Activated T-cell treated with anti-CD3 and anti-CD28 coated beads, Interleukin-2, amount 50 U/mL, for 4 hours (primary cell): ENCODE data around the gene MAN1B1. TPM values are rescaled to one million over a fixed set of nuclear protein-coding genes. Genes with fewer than 3 reads are reported as not detected.

Source experiments
- ATAC-seq, 2 donors: fragments of 200-7000 bp; cut with Tn5 transposase; one replicate each; pipeline ENCODE4 v1.10.0; 2021
- DNase-seq: peaks from one replicate; pipeline ENCODE4 v3.0.0-alpha.2; 2020
- H3K27me3 Mint-ChIP-seq: one replicate; pipeline ENCODE4 v1.8.0; 2021; ENCODE audit warnings: low read depth, mixed read lengths
- H3K36me3 Mint-ChIP-seq: one replicate; pipeline ENCODE4 v1.8.0; 2022; ENCODE audit warnings: mixed read lengths; ENCODE audit not compliant: insufficient read depth
- H3K4me1 Mint-ChIP-seq: one replicate; pipeline ENCODE4 v1.8.0; 2021; ENCODE audit warnings: low read depth, mixed read lengths
- H3K4me3 Mint-ChIP-seq: one replicate; pipeline ENCODE4 v1.8.0; 2021; ENCODE audit warnings: mild to moderate bottlenecking, moderate library complexity, mixed read lengths
- H3K9me3 Mint-ChIP-seq: one replicate; pipeline ENCODE4 v1.8.0; 2021; ENCODE audit warnings: mixed read lengths
- total RNA-seq, 3 donors: library from RNA; stranded (reverse); gene quantifications; one replicate each; pipeline ENCODE4 v1.2.1, GENCODE V29; 2021

Gene MAN1B1
- 10 to 100 TPM; 30.7 to 34.0 (median 33.5) TPM for total RNA-seq

- H3K4me1 Mint-ChIP-seq = peaks cover 37% of the 10 kb centered on the region
- H3K36me3 Mint-ChIP-seq = peaks cover 12% of the 10 kb centered on the region
- ATAC-seq (peak; percentile 84 to 89), DNase-seq (peak; percentile 100)
- H3K9me3 Mint-ChIP-seq = no peaks in the 10 kb centered on the region
- no peaks in the 10 kb centered on the region for H3K27me3 Mint-ChIP-seq
- peak within 1 kb of the TSS; percentile 87 for H3K4me3 Mint-ChIP-seq
Observed at GRCh38 chr9:137086531-137087408, at the start of gene MAN1B1. Gene MAN1B1 (plus strand): TSS chr9:137086985. CDS start chr9:137087000, 15 bp downstream.

- Mint-ChIP-seq H3K4me1 (peaks cover 25% of the 10 kb centered on the region), H3K27me3 (no peaks in the 10 kb centered on the region), H3K4me3 (no peak overlapping the region), H3K9me3 (no peaks in the 10 kb centered on the region), H3K36me3 (no peaks in the 10 kb centered on the region)
- no peak for ATAC-seq
- no peak for DNase-seq
Observed at GRCh38 chr9:137037035-137037434, 49.8 kb upstream of the MAN1B1 start.

- peaks cover 21% of the 10 kb centered on the region for H3K4me1 Mint-ChIP-seq
- no peak overlapping the region for H3K4me3 Mint-ChIP-seq
Observed at GRCh38 chr9:137037483-137037882, 49.3 kb upstream of the MAN1B1 start.

GRCh38 chr9:137038916-137039315 is 47.9 kb upstream of the MAN1B1 start:
- Mint-ChIP-seq H3K9me3 (no peaks in the 10 kb centered on the region), H3K36me3 (no peaks in the 10 kb centered on the region), H3K4me3 (no peak overlapping the region), H3K27me3 (peaks cover 9% of the 10 kb centered on the region), H3K4me1 (peaks cover 14% of the 10 kb centered on the region)
- no peak for DNase-seq
- ATAC-seq = no peak

More at GRCh38 chr9:137037483-137037882, 49.3 kb upstream of the MAN1B1 start:
- Mint-ChIP-seq H3K27me3 (no peaks in the 10 kb centered on the region), H3K36me3 (no peaks in the 10 kb centered on the region), H3K9me3 (no peaks in the 10 kb centered on the region)
- ATAC-seq (no peak), DNase-seq (no peak)

GRCh38 chr9:137039611-137040366 is 47.0 kb upstream of the MAN1B1 start:
- DNase-seq (no peak), ATAC-seq (no peak)
- Mint-ChIP-seq H3K9me3 (no peaks in the 10 kb centered on the region), H3K36me3 (no peaks in the 10 kb centered on the region), H3K4me1 (peaks cover 13% of the 10 kb centered on the region), H3K4me3 (no peak overlapping the region), H3K27me3 (peaks cover 15% of the 10 kb centered on the region)

- DNase-seq = no peak
- Mint-ChIP-seq H3K36me3 (no peaks in the 10 kb centered on the region), H3K9me3 (no peaks in the 10 kb centered on the region), H3K4me3 (no peak overlapping the region), H3K27me3 (peaks cover 19% of the 10 kb centered on the region), H3K4me1 (peaks cover 12% of the 10 kb centered on the region)
- ATAC-seq = no peak
Observed at GRCh38 chr9:137040568-137040967, 46.2 kb upstream of the MAN1B1 start.

- DNase-seq (no peak), ATAC-seq (no peak)
- H3K36me3 Mint-ChIP-seq = no peaks in the 10 kb centered on the region
- H3K27me3 Mint-ChIP-seq = peaks cover 19% of the 10 kb centered on the region
- peaks cover 12% of the 10 kb centered on the region for H3K4me1 Mint-ChIP-seq
- H3K9me3 Mint-ChIP-seq = no peaks in the 10 kb centered on the region
- H3K4me3 Mint-ChIP-seq = no peak overlapping the region
Observed at GRCh38 chr9:137041124-137041523, 45.7 kb upstream of the MAN1B1 start.

- ATAC-seq (no peak), DNase-seq (no peak)
- Mint-ChIP-seq H3K4me3 (no peak overlapping the region), H3K9me3 (no peaks in the 10 kb centered on the region), H3K4me1 (peaks cover 16% of the 10 kb centered on the region), H3K27me3 (peaks cover 37% of the 10 kb centered on the region), H3K36me3 (no peaks in the 10 kb centered on the region)
Observed at GRCh38 chr9:137042751-137043727, 43.7 kb upstream of the MAN1B1 start.

GRCh38 chr9:137044037-137044436 is 42.7 kb upstream of the MAN1B1 start:
- DNase-seq (no peak), ATAC-seq (no peak)
- peaks cover 38% of the 10 kb centered on the region for H3K27me3 Mint-ChIP-seq
- H3K9me3 Mint-ChIP-seq = no peaks in the 10 kb centered on the region
- H3K36me3 Mint-ChIP-seq = no peaks in the 10 kb centered on the region
- peaks cover 16% of the 10 kb centered on the region for H3K4me1 Mint-ChIP-seq
- H3K4me3 Mint-ChIP-seq = no peak overlapping the region

GRCh38 chr9:137044502-137045177 is 42.1 kb upstream of the MAN1B1 start:
- peaks cover 42% of the 10 kb centered on the region for H3K27me3 Mint-ChIP-seq
- no peak for ATAC-seq
- H3K9me3 Mint-ChIP-seq = no peaks in the 10 kb centered on the region

GRCh38 chr9:137045294-137046087 is 41.3 kb upstream of the MAN1B1 start:
- H3K9me3 Mint-ChIP-seq = no peaks in the 10 kb centered on the region
- H3K4me3 Mint-ChIP-seq = peak overlapping the region; percentile 63
- DNase-seq (no peak), ATAC-seq (peak; percentile 29 to 37)
- H3K36me3 Mint-ChIP-seq = no peaks in the 10 kb centered on the region
- peaks cover 49% of the 10 kb centered on the region for H3K27me3 Mint-ChIP-seq
- peaks cover 16% of the 10 kb centered on the region for H3K4me1 Mint-ChIP-seq

More at GRCh38 chr9:137044502-137045177, 42.1 kb upstream of the MAN1B1 start:
- Mint-ChIP-seq H3K36me3 (no peaks in the 10 kb centered on the region), H3K4me3 (peak overlapping the region; percentile 63), H3K4me1 (peaks cover 16% of the 10 kb centered on the region)
- DNase-seq = no peak

- no peaks in the 10 kb centered on the region for H3K9me3 Mint-ChIP-seq
- no peaks in the 10 kb centered on the region for H3K36me3 Mint-ChIP-seq
- ATAC-seq (peak; percentile 82 to 84), DNase-seq (peak; percentile 73)
- H3K4me3 Mint-ChIP-seq = peak within 1 kb of the TSS; percentile 63
- peaks cover 16% of the 10 kb centered on the region for H3K4me1 Mint-ChIP-seq
- peaks cover 52% of the 10 kb centered on the region for H3K27me3 Mint-ChIP-seq
Observed at GRCh38 chr9:137046088-137046787, 40.5 kb upstream of the MAN1B1 start, which contains the start of gene NPDC1. Gene NPDC1 (minus strand): TSS chr9:137046177. CDS start chr9:137045989, 188 bp downstream.
